GM12864 (cell line): Measurements from ENCODE around the gene ARNT2.

Source experiments
- DNase-seq: peaks from one replicate; pipeline ENCODE4 v3.0.0-alpha.2; 2011; ENCODE audit warnings: low read depth
- H3K4me3 ChIP-seq: 2 replicates; pipeline ENCODE4 v1.5.1; 2011; ENCODE audit warnings: mild to moderate bottlenecking, low read depth, low read length, control low read depth
- CTCF ChIP-seq: IDR thresholded peaks from 2 replicates; pipeline ENCODE4 v1.5.1; 2011; ENCODE audit warnings: low read depth, mild to moderate bottlenecking, moderate library complexity, low read length, control low read depth, inconsistent platforms; ENCODE audit errors: missing control alignments

Gene ARNT2

DNA sequence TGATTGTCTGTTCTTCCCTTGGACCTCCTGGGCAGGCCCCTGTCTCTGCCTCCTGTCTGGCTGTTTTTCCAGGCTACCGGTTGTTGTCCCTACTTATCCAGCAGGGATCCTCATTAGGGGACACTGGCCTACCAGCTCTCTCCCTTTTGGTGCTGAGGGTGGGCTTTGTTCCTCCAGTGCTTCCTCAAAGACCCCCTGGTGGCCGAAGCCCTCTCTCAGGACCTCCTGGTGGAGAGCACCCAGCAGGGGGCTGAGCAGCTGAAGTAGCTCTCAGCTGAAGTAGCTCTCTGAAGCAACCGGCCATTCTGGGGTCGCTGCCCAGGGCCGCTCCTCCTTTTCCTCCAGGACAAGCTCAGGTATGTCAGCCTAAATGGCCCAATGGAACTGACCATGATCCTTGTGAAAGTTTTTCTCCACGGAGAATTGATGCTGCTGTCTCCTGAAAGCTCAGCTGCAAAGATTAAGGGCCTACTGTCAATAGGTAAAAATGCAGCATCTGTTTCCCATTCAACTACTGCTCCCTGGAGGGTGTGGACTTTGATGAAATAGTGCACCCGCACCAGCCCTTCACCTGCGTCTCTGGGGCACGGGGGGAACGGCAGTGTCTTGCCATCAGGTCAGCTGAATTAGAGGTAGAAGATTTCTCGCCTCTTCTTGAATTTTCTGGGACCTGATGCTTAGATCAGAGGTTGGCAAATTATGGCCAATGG is 27.6 kb downstream of the ARNT2 start:
- no peak for TF ChIP-seq CTCF
- DNase-seq = no peak
- H3K4me3 ChIP-seq = no peak overlapping the region

DNA sequence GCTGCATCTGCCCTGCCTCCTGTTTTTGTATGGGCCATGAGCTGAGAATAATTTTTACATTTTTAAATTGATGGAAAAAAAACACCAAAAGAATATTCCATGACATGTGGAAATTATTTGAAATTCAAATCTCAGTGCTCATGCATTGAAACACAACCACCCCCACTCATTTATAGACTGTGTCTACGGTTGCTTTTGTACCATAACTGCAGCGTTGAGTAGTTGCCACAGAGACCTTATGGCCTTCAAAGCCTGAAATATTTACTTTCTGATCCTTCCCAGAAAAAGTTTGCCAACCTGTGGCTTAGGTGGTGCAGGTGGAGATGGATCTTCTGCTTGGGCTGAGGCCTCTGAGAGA is 28.1 kb downstream of the ARNT2 start:
- TF ChIP-seq CTCF = no peak
- no peak for DNase-seq
- H3K4me3 ChIP-seq = no peak overlapping the region

DNA sequence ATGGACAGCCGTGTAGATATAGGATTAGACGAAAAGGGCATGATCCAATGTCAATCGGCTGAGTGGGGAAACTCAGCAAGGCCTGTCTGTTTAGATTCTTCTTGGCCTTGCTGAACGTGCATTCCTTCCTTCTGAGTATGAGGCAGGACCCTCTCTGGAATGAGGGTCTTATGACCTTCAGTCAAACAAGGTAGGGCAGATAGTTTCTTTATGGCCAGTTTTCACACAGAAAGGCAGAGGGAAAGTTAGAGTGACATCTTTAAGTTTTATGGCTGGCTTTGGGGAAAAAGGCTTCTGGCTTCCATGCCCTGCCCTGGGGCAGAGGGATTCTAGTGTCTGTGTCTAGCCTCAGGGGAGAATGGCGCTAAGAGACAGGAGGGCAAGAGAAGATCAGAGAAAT is 29.7 kb downstream of the ARNT2 start:
- H3K4me3 ChIP-seq = no peak overlapping the region
- TF ChIP-seq CTCF = no peak
- no peak for DNase-seq

DNA sequence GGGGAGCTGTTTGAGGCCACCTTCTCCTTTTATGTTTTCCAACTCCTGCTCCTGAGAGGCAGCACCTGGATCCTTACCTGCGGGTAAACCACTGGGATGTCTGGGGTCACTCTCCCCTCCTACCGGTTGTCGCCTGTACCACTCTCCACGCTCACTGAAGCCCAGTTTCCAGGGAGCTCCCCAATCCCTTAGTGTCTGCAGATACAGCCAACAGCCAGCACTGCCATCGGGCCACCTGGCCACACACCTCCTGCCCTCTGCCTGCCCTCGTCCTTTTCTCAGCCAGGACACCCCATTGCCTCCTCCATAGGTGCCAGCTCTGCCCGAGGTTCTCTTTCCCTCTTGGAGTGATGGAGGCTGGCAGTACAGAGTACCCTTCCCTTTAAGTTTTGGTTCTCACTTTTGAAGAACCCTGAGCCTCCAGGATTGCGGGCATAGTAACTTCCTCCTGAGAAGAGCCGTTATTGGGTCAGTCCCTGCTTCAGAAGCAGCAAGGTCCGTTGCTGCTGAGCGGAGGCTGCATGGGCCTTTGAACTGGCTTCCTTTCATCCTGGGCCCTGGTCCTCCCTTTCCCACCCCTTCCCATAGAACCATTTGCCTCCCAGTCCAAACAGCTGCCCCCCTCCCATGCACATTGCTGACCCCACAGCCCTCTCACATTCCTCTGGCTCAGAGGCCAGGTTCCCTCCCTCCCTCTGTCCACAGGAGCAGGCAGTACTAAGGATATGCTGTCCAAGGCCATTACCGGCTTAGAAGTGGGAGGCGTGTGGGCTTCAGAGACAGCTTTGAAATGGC is 30.9 kb downstream of the ARNT2 start:
- no peak overlapping the region for H3K4me3 ChIP-seq
- no peak for DNase-seq
- no peak for TF ChIP-seq CTCF

- no peak for TF ChIP-seq CTCF
- DNase-seq = no peak
- no peak overlapping the region for H3K4me3 ChIP-seq
Measured at GRCh38 chr15:80436511-80437307, 32.5 kb downstream of the ARNT2 start.

DNA sequence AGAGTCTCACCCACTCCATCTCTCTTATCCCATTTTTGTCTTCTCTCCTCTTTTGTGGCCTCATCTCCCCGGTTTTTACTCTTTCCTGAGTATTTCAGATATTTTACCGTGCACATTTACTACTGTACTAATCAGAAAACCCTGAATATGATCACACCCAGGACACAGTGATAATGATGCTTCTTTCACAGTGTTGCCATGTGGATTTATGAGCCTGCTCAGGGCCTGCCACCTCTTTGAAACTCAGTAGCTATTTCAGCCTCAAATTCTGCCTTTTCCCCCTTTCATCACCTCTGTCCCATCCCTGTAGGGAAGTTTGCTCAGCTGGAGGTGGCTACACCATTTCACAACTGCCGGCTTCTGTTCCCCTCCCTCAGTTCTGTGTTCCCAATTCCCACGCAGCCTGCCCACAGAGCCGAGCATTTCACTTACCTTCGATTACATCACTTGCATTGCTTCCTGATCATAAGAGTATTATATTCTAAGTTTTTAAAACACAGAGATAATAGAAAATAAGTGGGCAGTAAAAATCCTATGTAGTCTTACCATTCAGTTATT is 33.2 kb downstream of the ARNT2 start:
- DNase-seq = no peak
- H3K4me3 ChIP-seq = no peak overlapping the region

More for the DNA sequence above, 33.2 kb downstream of the ARNT2 start:
- TF ChIP-seq CTCF = no peak
